LNCAP (cell line): ENCODE measurements around the gene VNN1.

Experiments
- CTCF ChIP-seq: fragments of 450-650 bp; IDR thresholded peaks from 2 replicates; pipeline ENCODE4 v1.5.1; 2017; ENCODE audit warnings: mild to moderate bottlenecking

VNN1 gene

GRCh38 chr6:132725947-132726607 lies 12.2 kb upstream of the VNN1 start:
- no peak for TF ChIP-seq CTCF

GRCh38 chr6:132725471-132725870 lies 11.6 kb upstream of the VNN1 start:
- no peak for TF ChIP-seq CTCF

- TF ChIP-seq CTCF: no peak
Observed at GRCh38 chr6:132719736-132720448, 6.0 kb upstream of the VNN1 start.

- TF ChIP-seq CTCF: no peak
Observed at GRCh38 chr6:132715881-132716637, 2.2 kb upstream of the VNN1 start.

- peak; percentile 70 for TF ChIP-seq CTCF
Observed at GRCh38 chr6:132715204-132715603, 1.3 kb upstream of the VNN1 start.

- no peak for TF ChIP-seq CTCF
Observed at GRCh38 chr6:132714160-132714559, 305 bp upstream of the VNN1 start.

- no peak for TF ChIP-seq CTCF
Observed at GRCh38 chr6:132712366-132712765, 1.5 kb downstream of the VNN1 start.
